ENCODE results near the gene MARCHF10. TPM values are rescaled to one million over a fixed set of nuclear protein-coding genes. Genes with fewer than 3 reads are reported as not detected.

The MARCHF10 gene
- total and polyA plus RNA-seq, 2 of the 13 experiments (the other 11 are each of a cell fraction or from before 2014, with no cell fraction given), result not detected

DNA sequence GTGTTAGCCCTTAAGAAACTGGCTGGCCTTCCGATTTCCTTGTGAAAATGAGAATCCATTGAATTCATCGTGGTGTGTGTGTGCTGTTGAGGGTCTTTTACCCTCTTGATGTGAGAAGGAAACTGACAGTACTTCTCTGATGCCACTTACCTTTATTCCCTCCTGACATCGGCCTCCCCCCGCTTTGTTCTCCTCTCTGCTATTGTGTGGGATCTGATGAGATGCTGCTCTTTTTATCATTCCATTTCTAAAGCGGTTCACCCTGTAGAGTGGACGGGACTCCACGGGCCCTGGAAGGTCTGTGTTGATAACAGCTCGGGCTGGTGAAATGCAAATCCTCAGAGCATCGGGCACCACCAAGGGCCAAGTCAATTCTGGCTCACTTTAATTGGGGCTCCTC is 69.8 kb downstream of the MARCHF10 start:
- no peak for TF ChIP-seq DMAP1 (CRISPR knock-in tag; IDR thresholded peaks at IDR 0.05)
- Histone ChIP-seq H3K79me2 (ENCODE audit: insufficient read depth, low read length) (no peaks in the 10 kb centered on the region), H3K4me1 (ENCODE audit: insufficient read depth, low read length) (no peaks in the 10 kb centered on the region), H3K4me3 (replicated peaks in 1 of 3; ENCODE audit: insufficient read depth in 1 of 3, low read depth in 2 of 3, low read length in 3 of 3) (no peak overlapping the region), H3K27ac (ENCODE audit: extremely low read length, insufficient read depth, low read length) (no peak overlapping the region), H3K9ac (ENCODE audit: insufficient read depth, low read depth, low read length) (no peak overlapping the region), H3K4me2 (ENCODE audit: low read depth, low read length) (no peak overlapping the region), H4K20me1 (ENCODE audit: insufficient read depth, low read length) (no peaks in the 10 kb centered on the region), H3K9me3 (ENCODE audit: low read length) (no peaks in the 10 kb centered on the region), H3K36me3 (replicated peaks in 1 of 2; ENCODE audit: control insufficient read depth in 1 of 2, insufficient read depth in 2 of 2, low read length in 2 of 2) (no peaks in the 10 kb centered on the region), H3K27me3 (ENCODE audit: control insufficient read depth in 1 of 2, insufficient read depth in 2 of 2, low read length in 2 of 2) (peaks cover 4 to 41% of the 10 kb centered on the region in 2 experiments), H2AFZ (ENCODE audit: low read length) (no peak overlapping the region)
- no peak for FAIRE-seq
- CTCF ChIA-PET (ENCODE audit: low intra/inter-chr PET ratio, low total read pairs), result no interaction called here
- in situ Hi-C loops (cut with HindIII; ENCODE audit: extremely low pct_ligation_motif_present, low pct_unique_long_range_greater_than_20kb), result no loop called here
- DNase-seq (ENCODE audit: low spot score), result no peak
- no peak for ATAC-seq
- 6% methylated on average over 9 of the region's 9 CpGs for WGBS (ENCODE audit: low lambda C conversion rate)
- BruUV-seq (replicated peaks), result no TSS peak
- POLR2A ChIA-PET, result no interaction called here
- intact Hi-C loops (cut with micrococcal nuclease; ENCODE audit: unreplicated experiment), result no loop called here

- no peak overlapping the region for H3K4me3 ChIP-seq (replicated peaks in 1 of 3; ENCODE audit: insufficient read depth in 1 of 3, low read depth in 2 of 3, low read length in 3 of 3)
- intact Hi-C loops (cut with micrococcal nuclease; ENCODE audit: unreplicated experiment), result no loop called here
- ChIA-PET CTCF (ENCODE audit: low intra/inter-chr PET ratio, low total read pairs) (no interaction called here), POLR2A (no interaction called here)
- ATAC-seq (no peak), FAIRE-seq (no peak), DNase-seq (ENCODE audit: low spot score) (no peak)
- no peaks in the 10 kb centered on the region for H4K20me1 ChIP-seq (ENCODE audit: insufficient read depth, low read length)
- no peak overlapping the region for H3K9ac ChIP-seq (ENCODE audit: insufficient read depth, low read depth, low read length)
- H3K27me3 ChIP-seq (ENCODE audit: control insufficient read depth in 1 of 2, insufficient read depth in 2 of 2, low read length in 2 of 2), result peaks cover 4 to 41% of the 10 kb centered on the region in 2 experiments
- H3K36me3 ChIP-seq (replicated peaks in 1 of 2; ENCODE audit: control insufficient read depth in 1 of 2, insufficient read depth in 2 of 2, low read length in 2 of 2), result no peaks in the 10 kb centered on the region
- H3K79me2 ChIP-seq (ENCODE audit: insufficient read depth, low read length), result no peaks in the 10 kb centered on the region
- in situ Hi-C loops (cut with HindIII; ENCODE audit: extremely low pct_ligation_motif_present, low pct_unique_long_range_greater_than_20kb), result no loop called here
- no peaks in the 10 kb centered on the region for H3K4me1 ChIP-seq (ENCODE audit: insufficient read depth, low read length)
- no peak overlapping the region for H3K4me2 ChIP-seq (ENCODE audit: low read depth, low read length)
- H3K9me3 ChIP-seq (ENCODE audit: low read length), result no peaks in the 10 kb centered on the region
- no peak overlapping the region for H3K27ac ChIP-seq (ENCODE audit: extremely low read length, insufficient read depth, low read length)
- H2AFZ ChIP-seq (ENCODE audit: low read length), result no peak overlapping the region
- WGBS (ENCODE audit: low lambda C conversion rate), result 27% methylated on average over 8 of the region's 8 CpGs
- BruUV-seq (replicated peaks), result no TSS peak
- TF ChIP-seq NKX3-1 (CRISPR knock-in tag; IDR thresholded peaks at IDR 0.05) (no peak), ZNF549 (CRISPR knock-in tag; IDR thresholded peaks at IDR 0.05) (no peak), SIX4 (CRISPR knock-in tag; IDR thresholded peaks at IDR 0.05) (no peak), RAD21 (CRISPR knock-in tag; IDR thresholded peaks at IDR 0.05) (no peak), ZFY (CRISPR knock-in tag; IDR thresholded peaks at IDR 0.05) (no peak), NR2F6 (IDR thresholded peaks at IDR 0.05) (no peak), NR2F6 (CRISPR knock-in tag; IDR thresholded peaks at IDR 0.05) (no peak), ZBTB20 (CRISPR knock-in tag; IDR thresholded peaks at IDR 0.05; ENCODE audit: borderline replicate concordance, low read depth) (no peak), ZBTB40 (IDR thresholded peaks at IDR 0.05) (no peak), ZBTB40 (CRISPR knock-in tag; IDR thresholded peaks at IDR 0.05) (no peak), CREB1 (IDR thresholded peaks at IDR 0.05) (no peak), CREB1 (CRISPR knock-in tag; IDR thresholded peaks at IDR 0.05) (no peak)
Measured at GRCh38 chr17:62737513-62737912, 70.6 kb downstream of the MARCHF10 start.
